SK-N-SH (cell line): Measurements from ENCODE around the gene PRAMEF2. TPM values are rescaled to one million over a fixed set of nuclear protein-coding genes. Genes with fewer than 3 reads are reported as not detected.
"Not testable (repeated sequence)": the region's sequence is repeated elsewhere in the genome, so short reads cannot be mapped to it uniquely, and the experiment has no call there.

Experiments
- CTCF ChIA-PET: fragments of 300-600, 350-600 bp; formaldehyde crosslinking; extraction: SDS; loops from one replicate; lab custom pipeline; 2021; lab: Yijun Ruan, JAX
- POLR2A ChIA-PET: fragments of 350-600 bp; sonication (Branson Sonifier 250); formaldehyde crosslinking; extraction: SDS; loops from one replicate; lab custom pipeline; 2020; ENCODE audit warnings: antibody characterized with exemption, inconsistent platforms; lab: Yijun Ruan, JAX
- DNase-seq: peaks from one replicate; pipeline ENCODE4 v3.0.0; 2012
- H2AFZ ChIP-seq: fragments of 200-600 bp; sonication (generic); 2 replicates; pipeline ENCODE4 v1.8.1; 2016; ENCODE audit warnings: antibody characterized with exemption, mild to moderate bottlenecking, low read depth
- H3F3A ChIP-seq: fragments of 200-600 bp; sonication (generic); replicated peaks from 2 replicates; pipeline ENCODE3; 2016; ENCODE audit warnings: antibody characterized with exemption, mild to moderate bottlenecking; ENCODE audit not compliant: insufficient read depth
- H3K27ac ChIP-seq, 2 experiments: fragments of 200-500 bp in 1 of 2; fragments of 200-600 bp in 1 of 2; sonication (Bioruptor generic) in 1 of 2; sonication (generic), shearing (Covaris generic) in 1 of 2; 2 replicates each; pipeline versions ENCODE4 v1.5.1 to v1.6.1; 2014 to 2016; ENCODE audit warnings: low read depth in 2 of 2, inconsistent platforms in 1 of 2, low read length in 1 of 2, mild to moderate bottlenecking in 1 of 2, mixed read lengths in 1 of 2
- H3K27me3 ChIP-seq: fragments of 200-600 bp; sonication (generic), shearing (Covaris generic); 2 replicates; pipeline ENCODE4 v1.6.1; 2016; ENCODE audit warnings: mixed run types; ENCODE audit not compliant: insufficient read depth
- H3K36me3 ChIP-seq, 2 experiments: fragments of 200-500 bp in 1 of 2; fragments of 200-600 bp in 1 of 2; sonication (Bioruptor generic) in 1 of 2; sonication (generic) in 1 of 2; replicated peaks in 1 of 2; 2 replicates each; pipeline versions ENCODE3 to v1.5.1; 2014 to 2016; ENCODE audit warnings: low read length in 1 of 2, mild to moderate bottlenecking in 1 of 2; ENCODE audit not compliant: insufficient read depth in 2 of 2, control insufficient read depth in 1 of 2
- H3K4me1 ChIP-seq, 2 experiments: fragments of 200-500 bp in 1 of 2; fragments of 200-600 bp in 1 of 2; sonication (Bioruptor generic) in 1 of 2; sonication (generic), shearing (Covaris generic) in 1 of 2; 2 replicates each; pipeline versions ENCODE4 v1.5.1 to v1.6.1; 2014 to 2016; ENCODE audit warnings: low read depth in 1 of 2, low read length in 1 of 2, mixed run types in 1 of 2; ENCODE audit not compliant: insufficient read depth in 2 of 2, control insufficient read depth in 1 of 2
- H3K4me2 ChIP-seq: fragments of 200-600 bp; sonication (generic), shearing (Covaris generic); 2 replicates; pipeline ENCODE4 v1.6.1; 2017; ENCODE audit warnings: mixed run types
- H3K4me3 ChIP-seq, 2 experiments: fragments of 200-500 bp in 1 of 2; fragments of 200-600 bp in 1 of 2; sonication (Bioruptor generic) in 1 of 2; sonication (generic), shearing (Covaris generic) in 1 of 2; 2 replicates each; pipeline versions ENCODE4 v1.5.1 to v1.8.1; 2014 to 2016; ENCODE audit warnings: low read depth in 2 of 2, inconsistent platforms in 1 of 2, low read length in 1 of 2, mild to moderate bottlenecking in 1 of 2, mixed read lengths in 1 of 2, moderate library complexity in 1 of 2
- H3K79me2 ChIP-seq: fragments of 200-600 bp; sonication (generic); 2 replicates; pipeline ENCODE4 v1.8.1; 2017; ENCODE audit warnings: mild to moderate bottlenecking; ENCODE audit not compliant: insufficient read depth
- H3K9ac ChIP-seq: fragments of 200-600 bp; sonication (generic); 2 replicates; pipeline ENCODE4 v1.6.1; 2017; ENCODE audit warnings: mixed run types
- H3K9me2 ChIP-seq: fragments of 200-600 bp; sonication (generic); 2 replicates; pipeline ENCODE4 v1.6.1; 2017; ENCODE audit warnings: mixed run types
- H3K9me3 ChIP-seq: fragments of 200-600 bp; sonication (generic); 2 replicates; pipeline ENCODE4 v1.6.1; 2017; ENCODE audit warnings: mixed run types, mild to moderate bottlenecking, moderate library complexity
- H4K20me1 ChIP-seq: fragments of 200-600 bp; sonication (generic); 2 replicates; pipeline ENCODE4 v1.6.1; 2017; ENCODE audit warnings: mild to moderate bottlenecking, mixed run types; ENCODE audit not compliant: insufficient read depth
- CHD2 ChIP-seq: fragments of 150-350 bp; IDR thresholded peaks from 2 replicates; pipeline ENCODE4 v1.6.1; 2018; ENCODE audit warnings: low read length; ENCODE audit not compliant: partially characterized antibody
- EP300 ChIP-seq, 2 experiments: IDR thresholded peaks; 2 replicates each; pipeline versions ENCODE4 v1.4.0 to v1.6.1; 2012; ENCODE audit warnings: borderline replicate concordance in 1 of 2, low read depth in 1 of 2, low read length in 1 of 2
- EZH2phosphoT487 ChIP-seq: fragments of 200-600 bp; sonication (generic); IDR thresholded peaks from 2 replicates; pipeline ENCODE4 v1.6.1; 2017; ENCODE audit warnings: low read depth, mixed run types, mild to moderate bottlenecking, antibody characterized with exemption, moderate library complexity, borderline replicate concordance
- FOSL2 ChIP-seq: IDR thresholded peaks from 2 replicates; pipeline ENCODE4 v1.4.0; 2012; ENCODE audit warnings: low read depth, mild to moderate bottlenecking, moderate library complexity, borderline replicate concordance
- FOXJ3 ChIP-seq: sonication (generic); formaldehyde crosslinking; IDR thresholded peaks from 2 replicates; pipeline ENCODE4 v1.5.1; 2020; ENCODE audit warnings: mild to moderate bottlenecking, missing genetic modification reagents
- JUND ChIP-seq: IDR thresholded peaks from 2 replicates; pipeline ENCODE4 v1.4.0; 2012
- NFIC ChIP-seq: IDR thresholded peaks from 2 replicates; pipeline ENCODE4 v1.4.0; 2012; ENCODE audit warnings: borderline replicate concordance
- POLR2AphosphoS5 ChIP-seq: IDR thresholded peaks from 2 replicates; pipeline ENCODE4 v1.6.1; 2012; ENCODE audit warnings: low read depth, low read length
- RFX5 ChIP-seq: IDR thresholded peaks from 2 replicates; pipeline ENCODE4 v1.6.1; 2012; ENCODE audit warnings: mild to moderate bottlenecking, improper control_type of control experiment, low read length
- TCF12 ChIP-seq: IDR thresholded peaks from 2 replicates; pipeline ENCODE4 v1.4.0; 2012
- TEAD4 ChIP-seq: IDR thresholded peaks from 2 replicates; pipeline ENCODE4 v1.4.0; 2012; ENCODE audit warnings: mild to moderate bottlenecking, borderline replicate concordance; ENCODE audit not compliant: insufficient read depth
- YY1 ChIP-seq: IDR thresholded peaks from 2 replicates; pipeline ENCODE4 v1.4.0; 2012; ENCODE audit warnings: low read depth, mild to moderate bottlenecking
- WGBS: methylation state at CpG from one replicate; pipeline ENCODE4 v1.1.6; 2017; ENCODE audit warnings: low lambda C conversion rate; 5-methylcytosine and 5-hydroxymethylcytosine counted together
- polyA plus RNA-seq, 3 experiments: library from polyadenylated mRNA; depleted of rRNA; stranded (reverse); fragments of >200 nt; gene quantifications; 2 replicates each; pipeline ENCODE4 v1.2.3, GENCODE V29; 2012
- TF ChIP-seq, protein P1 (sequence below): fragments of 150-350 bp; IDR thresholded peaks from 2 replicates; pipeline ENCODE4 v1.6.1; 2017; ENCODE audit warnings: antibody characterized with exemption, low read length, low read depth, borderline replicate concordance
- TF ChIP-seq, protein P2 (sequence below): IDR thresholded peaks from 2 replicates; pipeline ENCODE4 v1.6.1; 2012; ENCODE audit warnings: mild to moderate bottlenecking, low read depth, low read length, moderate library complexity

PRAMEF2 gene, protein sequence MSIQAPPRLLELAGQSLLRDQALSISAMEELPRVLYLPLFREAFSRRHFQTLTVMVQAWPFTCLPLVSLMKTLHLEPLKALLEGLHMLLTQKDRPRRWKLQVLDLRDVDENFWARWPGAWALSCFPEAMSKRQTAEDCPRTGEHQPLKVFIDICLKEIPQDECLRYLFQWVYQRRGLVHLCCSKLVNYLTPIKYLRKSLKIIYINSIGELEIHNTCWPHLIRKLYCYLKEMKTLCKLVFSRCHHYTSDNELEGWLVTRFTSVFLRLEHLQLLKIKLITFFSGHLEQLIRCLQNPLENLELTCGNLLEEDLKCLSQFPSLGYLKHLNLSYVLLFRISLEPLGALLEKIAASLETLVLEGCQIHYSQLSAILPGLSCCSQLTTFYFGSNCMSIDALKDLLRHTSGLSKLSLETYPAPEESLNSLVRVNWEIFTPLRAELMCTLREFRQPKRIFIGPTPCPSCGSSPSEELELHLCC
- polyA plus RNA-seq (2012; rRNA removed) = not detected in 2 replicates
- 0.03 TPM in 1 of 2 replicates, not detected in the other for polyA plus RNA-seq (2012; cell fraction: cytosol; rRNA removed)
- not detected in 2 replicates for polyA plus RNA-seq (2012; cell fraction: nucleus; rRNA removed)

DNA sequence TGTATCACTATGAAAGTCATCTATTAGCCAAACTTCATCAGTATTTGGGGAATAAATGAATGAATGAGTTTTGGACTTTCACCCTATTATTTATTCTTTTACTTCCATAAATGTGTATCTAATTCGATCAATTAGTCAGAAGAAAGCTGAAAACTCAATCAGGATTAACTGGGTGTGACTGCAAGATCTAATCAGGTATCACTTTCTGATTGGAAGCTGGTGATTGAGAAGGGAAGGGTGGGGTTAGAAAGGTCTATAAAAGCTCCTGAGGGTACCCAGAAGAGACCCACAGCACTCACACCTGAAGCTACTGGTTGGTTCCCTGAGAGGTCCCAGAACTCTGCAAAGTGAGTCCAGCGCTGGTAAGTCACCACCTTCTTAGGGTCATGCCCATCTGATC, at the start of gene PRAMEF2:
TSS of gene PRAMEF2 (plus strand) at position 301 of the 400 bp plus-strand sequence. CDS start 1,924 bp downstream, outside the sequence.
- WGBS = 2% methylated on average over 2 of the region's 2 CpGs

DNA sequence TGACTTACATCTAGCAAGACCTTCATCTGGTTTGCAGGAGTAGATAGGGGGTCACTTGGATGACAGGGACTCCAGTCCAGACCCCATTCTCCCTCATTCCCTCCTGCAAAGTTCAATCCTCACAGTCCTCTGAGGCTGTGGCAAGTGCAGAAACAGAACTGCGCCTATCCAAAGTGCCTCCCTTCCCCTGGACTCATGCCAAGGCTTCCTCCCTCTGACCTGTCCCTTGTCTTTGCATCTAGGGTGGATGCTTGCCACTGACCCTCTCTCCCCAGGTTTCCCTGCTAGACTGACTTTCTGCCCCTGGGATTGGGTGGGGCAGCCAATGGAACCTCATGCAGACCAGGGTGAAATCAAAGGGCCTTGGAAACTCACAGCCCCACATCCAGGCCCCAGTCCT, 47.0 kb upstream of the PRAMEF2 start:
- Histone ChIP-seq H3K27ac (no peak overlapping the region), H3K36me3 (no peaks in the 10 kb centered on the region), H3K79me2 (no peaks in the 10 kb centered on the region), H3K4me2 (no peak overlapping the region), H2AFZ (no peak overlapping the region), H3F3A (no peaks in the 10 kb centered on the region), H3K4me1 (no peaks in the 10 kb centered on the region), H3K9ac (no peak overlapping the region), H3K27me3 (no peaks in the 10 kb centered on the region), H3K4me3 (no peak overlapping the region), H4K20me1 (no peaks in the 10 kb centered on the region), H3K9me3 (no peaks in the 10 kb centered on the region), H3K9me2 (no peaks in the 10 kb centered on the region)
- no peak for TF ChIP-seq JUND
- TF ChIP-seq RFX5 = no peak
- TF ChIP-seq, protein P1, sequence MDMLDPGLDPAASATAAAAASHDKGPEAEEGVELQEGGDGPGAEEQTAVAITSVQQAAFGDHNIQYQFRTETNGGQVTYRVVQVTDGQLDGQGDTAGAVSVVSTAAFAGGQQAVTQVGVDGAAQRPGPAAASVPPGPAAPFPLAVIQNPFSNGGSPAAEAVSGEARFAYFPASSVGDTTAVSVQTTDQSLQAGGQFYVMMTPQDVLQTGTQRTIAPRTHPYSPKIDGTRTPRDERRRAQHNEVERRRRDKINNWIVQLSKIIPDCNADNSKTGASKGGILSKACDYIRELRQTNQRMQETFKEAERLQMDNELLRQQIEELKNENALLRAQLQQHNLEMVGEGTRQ = no peak
- no peak for TF ChIP-seq FOXJ3 (CRISPR knock-in tag)
- no peak for TF ChIP-seq EZH2phosphoT487
- WGBS = 25% methylated on average over 1 of the region's 1 CpG
- no peak for DNase-seq
- POLR2A ChIA-PET = no interaction called here
- CTCF ChIA-PET = no interaction called here

More for the DNA sequence above, at the start of gene PRAMEF2:
- H3K4me1 ChIP-seq, H3K36me3 ChIP-seq, H4K20me1 ChIP-seq, H3K79me2 ChIP-seq, H3K27ac ChIP-seq, H3K9me3 ChIP-seq, H3K4me2 ChIP-seq, H3K9me2 ChIP-seq, H3K4me3 ChIP-seq, H3K27me3 ChIP-seq, CTCF ChIA-PET, H3F3A ChIP-seq, DNase-seq, H2AFZ ChIP-seq, H3K9ac ChIP-seq, POLR2A ChIA-PET: not testable (repeated sequence)

DNA sequence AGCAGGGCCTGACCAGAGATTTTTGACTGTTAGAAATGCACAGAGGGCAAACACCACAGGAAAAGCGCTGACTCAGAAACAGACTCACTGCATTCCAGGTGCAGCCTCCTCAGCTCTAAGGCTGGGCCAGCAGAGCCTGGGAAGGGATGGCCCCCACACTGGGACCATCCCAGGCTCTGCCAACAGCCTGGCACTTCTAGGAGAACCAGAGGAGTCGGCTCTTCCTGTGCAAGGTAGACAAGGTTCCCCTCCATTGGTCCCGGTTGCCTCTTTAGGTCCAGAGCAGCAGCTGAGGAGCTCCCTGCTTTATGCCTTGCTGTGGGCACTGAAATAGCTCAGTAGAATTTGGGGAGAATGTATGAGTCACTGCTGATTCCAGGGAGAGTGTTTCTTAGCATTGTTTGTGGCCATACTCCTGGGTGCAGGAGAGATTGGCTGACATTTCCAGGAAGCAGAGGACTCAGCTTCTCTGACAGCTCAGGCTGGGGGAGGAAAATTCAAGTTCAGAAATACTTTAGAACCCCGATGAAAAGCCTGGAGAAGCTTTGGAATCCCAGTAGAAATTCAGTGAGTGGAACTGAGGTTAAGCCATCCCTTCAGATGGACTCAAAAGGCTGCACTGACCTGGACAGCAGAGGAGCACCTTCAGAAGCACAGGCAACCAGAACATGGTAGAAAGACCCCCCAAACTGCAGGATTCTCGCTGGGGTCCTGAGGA, 46.0 kb upstream of the PRAMEF2 start:
- Histone ChIP-seq H3K27ac (peak overlapping the region in 1 of 2 experiments; percentile 24; a peak in 1 of 4 replicates), H3K9me3 (no peaks in the 10 kb centered on the region), H3K9ac (peak overlapping the region; percentile 28; the same call in 1 of the 2 replicates), H3K36me3 (no peaks in the 10 kb centered on the region), H3K27me3 (no peaks in the 10 kb centered on the region), H3K4me3 (no peak overlapping the region), H3K79me2 (no peaks in the 10 kb centered on the region), H3K9me2 (no peaks in the 10 kb centered on the region), H3K4me1 (no peaks in the 10 kb centered on the region), H3F3A (no peaks in the 10 kb centered on the region), H3K4me2 (peak overlapping the region; percentile 68), H4K20me1 (no peaks in the 10 kb centered on the region), H2AFZ (peak overlapping the region; percentile 35; the same call in 1 of the 2 replicates)
- WGBS = 0% methylated on average over 1 of the region's 5 CpGs
- no peak for DNase-seq
- ChIA-PET POLR2A (no interaction called here), CTCF (no interaction called here)
- TF ChIP-seq TEAD4 (peak; percentile 38), CHD2 (no peak), FOSL2 (peak; percentile 62; the same call in 1 of the 2 replicates), POLR2AphosphoS5 (no peak), JUND (peak; percentile 39), YY1 (no peak), TCF12 (peak; percentile 46; the same call in 1 of the 2 replicates), NFIC (no peak), EP300 (IDR thresholded peaks at IDR 0.05; ENCODE audit: borderline replicate concordance in 1 of 2, low read depth in 1 of 2, low read length in 1 of 2) (no peak)
- TF ChIP-seq, protein P2, sequence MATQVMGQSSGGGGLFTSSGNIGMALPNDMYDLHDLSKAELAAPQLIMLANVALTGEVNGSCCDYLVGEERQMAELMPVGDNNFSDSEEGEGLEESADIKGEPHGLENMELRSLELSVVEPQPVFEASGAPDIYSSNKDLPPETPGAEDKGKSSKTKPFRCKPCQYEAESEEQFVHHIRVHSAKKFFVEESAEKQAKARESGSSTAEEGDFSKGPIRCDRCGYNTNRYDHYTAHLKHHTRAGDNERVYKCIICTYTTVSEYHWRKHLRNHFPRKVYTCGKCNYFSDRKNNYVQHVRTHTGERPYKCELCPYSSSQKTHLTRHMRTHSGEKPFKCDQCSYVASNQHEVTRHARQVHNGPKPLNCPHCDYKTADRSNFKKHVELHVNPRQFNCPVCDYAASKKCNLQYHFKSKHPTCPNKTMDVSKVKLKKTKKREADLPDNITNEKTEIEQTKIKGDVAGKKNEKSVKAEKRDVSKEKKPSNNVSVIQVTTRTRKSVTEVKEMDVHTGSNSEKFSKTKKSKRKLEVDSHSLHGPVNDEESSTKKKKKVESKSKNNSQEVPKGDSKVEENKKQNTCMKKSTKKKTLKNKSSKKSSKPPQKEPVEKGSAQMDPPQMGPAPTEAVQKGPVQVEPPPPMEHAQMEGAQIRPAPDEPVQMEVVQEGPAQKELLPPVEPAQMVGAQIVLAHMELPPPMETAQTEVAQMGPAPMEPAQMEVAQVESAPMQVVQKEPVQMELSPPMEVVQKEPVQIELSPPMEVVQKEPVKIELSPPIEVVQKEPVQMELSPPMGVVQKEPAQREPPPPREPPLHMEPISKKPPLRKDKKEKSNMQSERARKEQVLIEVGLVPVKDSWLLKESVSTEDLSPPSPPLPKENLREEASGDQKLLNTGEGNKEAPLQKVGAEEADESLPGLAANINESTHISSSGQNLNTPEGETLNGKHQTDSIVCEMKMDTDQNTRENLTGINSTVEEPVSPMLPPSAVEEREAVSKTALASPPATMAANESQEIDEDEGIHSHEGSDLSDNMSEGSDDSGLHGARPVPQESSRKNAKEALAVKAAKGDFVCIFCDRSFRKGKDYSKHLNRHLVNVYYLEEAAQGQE = no peak
